Measurements from ENCODE around the gene PRCD. TPM values are rescaled to one million over a fixed set of nuclear protein-coding genes. Genes with fewer than 3 reads are reported as not detected.
"Not testable (repeated sequence)": the region's sequence is repeated elsewhere in the genome, so short reads cannot be mapped to it uniquely, and the experiment has no call there.

PRCD gene
- total and polyA plus RNA-seq, 12 donors = 1.5 to 17.3 (median 2.6) TPM

DNA sequence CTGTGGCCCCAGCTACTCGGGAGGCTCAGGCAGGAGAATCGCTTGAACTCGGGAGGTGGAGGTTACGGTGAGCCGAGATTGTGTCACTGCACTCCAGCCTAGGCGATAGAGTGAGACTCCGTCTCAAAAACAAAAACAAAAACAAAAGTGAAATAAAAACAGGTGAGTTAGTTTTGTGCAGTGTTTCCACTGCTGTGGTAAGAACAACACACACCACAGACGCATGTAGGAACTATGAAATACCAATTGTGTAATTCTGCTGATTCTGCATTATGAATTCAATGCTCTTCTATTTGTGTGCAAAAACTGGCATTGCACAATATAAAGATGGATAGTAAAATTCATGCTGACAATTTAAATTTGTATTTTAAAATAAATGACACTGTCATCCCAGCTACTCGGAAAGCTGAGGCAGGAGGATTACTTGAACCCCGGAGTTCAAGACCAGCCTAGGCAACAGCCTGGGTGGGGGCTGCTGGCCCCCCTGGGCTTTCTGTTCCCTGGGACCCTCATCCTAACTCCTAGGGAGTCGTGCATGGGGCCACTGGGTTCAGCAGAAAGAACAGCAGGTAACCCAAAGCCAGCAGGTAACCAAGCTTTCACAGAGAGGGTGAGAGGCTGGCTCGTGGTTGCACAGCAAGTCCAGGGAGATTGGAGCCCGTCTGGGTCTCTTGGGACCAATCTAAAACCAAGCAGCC, 28.0 kb upstream of the PRCD start:
- 90 to 92% methylated on average over 13 of the region's 13 CpGs for WGBS, 2 donors
- no peak for DNase-seq
- H3K4me1 ChIP-seq = peaks cover 0 to 44% (median 15%) of the 10 kb centered on the region in 9 donors

GRCh38 chr17:76512366-76513305, 27.2 kb upstream of the PRCD start:
- Histone ChIP-seq H3K36me3 (no peaks in the 10 kb centered on the region), H3K27ac (peak overlapping the region in 1 of 10 donors; percentile 46), H3K4me3 (no peak overlapping the region), H3K27me3 (peaks cover 0 to 3% (median 0%) of the 10 kb centered on the region in 7 donors), H3K9me3 (no peaks in the 10 kb centered on the region), H3K4me1 (peaks cover 0 to 49% (median 15%) of the 10 kb centered on the region in 9 donors)
- TF ChIP-seq, protein P1, sequence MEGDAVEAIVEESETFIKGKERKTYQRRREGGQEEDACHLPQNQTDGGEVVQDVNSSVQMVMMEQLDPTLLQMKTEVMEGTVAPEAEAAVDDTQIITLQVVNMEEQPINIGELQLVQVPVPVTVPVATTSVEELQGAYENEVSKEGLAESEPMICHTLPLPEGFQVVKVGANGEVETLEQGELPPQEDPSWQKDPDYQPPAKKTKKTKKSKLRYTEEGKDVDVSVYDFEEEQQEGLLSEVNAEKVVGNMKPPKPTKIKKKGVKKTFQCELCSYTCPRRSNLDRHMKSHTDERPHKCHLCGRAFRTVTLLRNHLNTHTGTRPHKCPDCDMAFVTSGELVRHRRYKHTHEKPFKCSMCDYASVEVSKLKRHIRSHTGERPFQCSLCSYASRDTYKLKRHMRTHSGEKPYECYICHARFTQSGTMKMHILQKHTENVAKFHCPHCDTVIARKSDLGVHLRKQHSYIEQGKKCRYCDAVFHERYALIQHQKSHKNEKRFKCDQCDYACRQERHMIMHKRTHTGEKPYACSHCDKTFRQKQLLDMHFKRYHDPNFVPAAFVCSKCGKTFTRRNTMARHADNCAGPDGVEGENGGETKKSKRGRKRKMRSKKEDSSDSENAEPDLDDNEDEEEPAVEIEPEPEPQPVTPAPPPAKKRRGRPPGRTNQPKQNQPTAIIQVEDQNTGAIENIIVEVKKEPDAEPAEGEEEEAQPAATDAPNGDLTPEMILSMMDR (IDR thresholded peaks at IDR 0.05) = no peak
- DNase-seq = no peak
- intact Hi-C loops (cut with DNase I) = no loop called here
- 80 to 85% methylated on average over 22 of the region's 22 CpGs for WGBS, 2 donors
- ATAC-seq = no peak

More for the DNA sequence above, 28.0 kb upstream of the PRCD start:
- Histone ChIP-seq H3K4me3 (no peak overlapping the region), H3K9me3 (no peaks in the 10 kb centered on the region), H3K27ac (peak overlapping the region in 1 of 10 donors; percentile 46), H3K27me3 (peaks cover 0 to 6% (median 0%) of the 10 kb centered on the region in 7 donors), H3K36me3 (no peaks in the 10 kb centered on the region)
- intact Hi-C loops (cut with DNase I) = no loop called here
- TF ChIP-seq, protein P1 (IDR thresholded peaks at IDR 0.05) = no peak
- no peak for ATAC-seq

DNA sequence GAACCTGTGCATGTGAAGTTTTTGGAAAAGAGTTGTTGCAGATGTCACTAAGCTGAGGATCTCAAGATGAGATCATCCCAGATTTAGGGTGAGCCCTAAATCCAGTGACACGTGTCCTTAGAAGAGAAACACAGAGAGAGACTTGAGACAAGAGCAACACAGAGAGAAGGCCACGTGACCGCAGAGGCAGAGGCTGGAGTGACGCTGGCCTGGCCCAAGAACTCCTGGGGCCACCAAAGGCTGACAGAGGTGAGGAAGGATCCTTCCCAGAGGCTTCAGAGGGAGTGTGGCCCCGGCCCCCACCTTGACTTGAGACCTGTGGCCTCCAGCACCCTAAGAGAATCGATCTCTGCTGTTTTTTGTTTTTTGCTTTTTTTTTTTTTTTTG, 26.5 kb upstream of the PRCD start:
- 71 to 72% methylated on average over 6 of the region's 6 CpGs for WGBS, 2 donors
- TF ChIP-seq, protein P1 (IDR thresholded peaks at IDR 0.05) = no peak
- peaks cover 0 to 49% (median 15%) of the 10 kb centered on the region in 9 donors for H3K4me1 ChIP-seq

GRCh38 chr17:76514355-76514754, 25.5 kb upstream of the PRCD start:
- H3K4me3 ChIP-seq; ATAC-seq; DNase-seq; H3K9me3 ChIP-seq; H3K27me3 ChIP-seq; H3K36me3 ChIP-seq; intact Hi-C loops (cut with DNase I): not testable (repeated sequence)
- peak overlapping the region in 4 of 10 donors; percentile 69 to 91 (median 76) for H3K27ac ChIP-seq
- peaks cover 0 to 49% (median 15%) of the 10 kb centered on the region in 9 donors for H3K4me1 ChIP-seq
- 98% methylated on average over 6 of the region's 6 CpGs for WGBS, 2 donors

More for the DNA sequence above, 26.5 kb upstream of the PRCD start:
- Histone ChIP-seq H3K9me3 (no peaks in the 10 kb centered on the region), H3K27ac (no peak overlapping the region), H3K27me3 (no peaks in the 10 kb centered on the region), H3K4me3 (no peak overlapping the region), H3K36me3 (no peaks in the 10 kb centered on the region)
- no peak for ATAC-seq
- DNase-seq = no peak
- intact Hi-C loops (cut with DNase I) = no loop called here
